Heart left ventricle (tissue), 13 donors: ENCODE measurements around the gene NSD1.

Source experiments
- CTCF ChIP-seq, 12 donors: fragments of 200-600 bp; sonication (generic) in 4 of 12; IDR thresholded peaks; one replicate each; pipeline versions ENCODE4 v1.5.0 to v1.8.0; 2018 to 2022; ENCODE audit warnings: antibody characterized with exemption in 12 of 12, mild to moderate bottlenecking in 5 of 12
- POLR2A ChIP-seq, 2 donors: fragments of 450-650 bp; IDR thresholded peaks; one replicate each; pipeline ENCODE4 v1.6.1; 2017; ENCODE audit warnings: antibody characterized with exemption in 2 of 2, mild to moderate bottlenecking in 2 of 2, moderate library complexity in 2 of 2
- donor health status: ischemic (EF 13 %, LVEDD 7.1; RV severe dilation, severe dysfunction).
- donor health status: DM: no; HTN: yes; CAD: no.
- donor health status: DM: no; HTN: no; CAD: no.
- donor health status: ischemic (EF 25% LVEDD 6.9; RV normal size, moderate dysfunction).
- donor health status: ischemic (EF 25% LVEDD 5.7; RV mildly dilated, moderate dysfunction).
- donor health status: ischemic (EF 35%, LVEDD 5.7; RV mildly dilated, moderate dysfunction).
- donor health status: nonischemic (EF 11% LVEDD 7.7; RV severe dilation, severe dysfunction).
- donor health status: DM: yes; HTN: yes; CAD: no.
- donor health status: PGD.
- donor health status: ischemic (EF 29% LVEDD 5.4; RV normal size, mild dysfunction).
- donor health status: nonischemic (EF 23%, LVEDD 6.1; RV moderate dilation, normal function).

GRCh38 chr5:177314376-177315342 lies 181.1 kb downstream of the NSD1 start:
- no peak for TF ChIP-seq POLR2A (IDR thresholded peaks at IDR 0.05)
- TF ChIP-seq CTCF (IDR thresholded peaks at IDR 0.05), result no peak
